Stomach smooth muscle (tissue), 2 donors: ENCODE results near the gene SMIM20.
"Not testable (repeated sequence)": the region's sequence is repeated elsewhere in the genome, so short reads cannot be mapped to it uniquely, and the experiment has no call there.

Experiments used
- H3K27ac ChIP-seq: one replicate; pipeline ENCODE4 v1.7.0; 2013; ENCODE audit warnings: mild to moderate bottlenecking, low read length, inconsistent platforms
- H3K27me3 ChIP-seq, 2 donors: one replicate each; pipeline ENCODE4 v1.7.0; 2013; ENCODE audit warnings: low read length in 2 of 2; ENCODE audit not compliant: insufficient read depth in 2 of 2, control insufficient read depth in 1 of 2
- H3K36me3 ChIP-seq, 2 donors: one replicate each; pipeline ENCODE4 v1.7.0; 2013; ENCODE audit warnings: low read length in 2 of 2; ENCODE audit not compliant: control insufficient read depth in 2 of 2, insufficient read depth in 2 of 2
- H3K4me1 ChIP-seq: one replicate; pipeline ENCODE4 v1.7.0; 2013; ENCODE audit warnings: low read length; ENCODE audit not compliant: control insufficient read depth, insufficient read depth
- H3K4me3 ChIP-seq, 2 donors: one replicate each; pipeline ENCODE4 v1.7.0; 2013; ENCODE audit warnings: low read length in 2 of 2
- H3K9ac ChIP-seq, 2 donors: one replicate each; pipeline ENCODE4 v1.7.0; 2013; ENCODE audit warnings: low read length in 2 of 2, mild to moderate bottlenecking in 1 of 2
- H3K9me3 ChIP-seq, 2 donors: one replicate each; pipeline ENCODE4 v1.7.0; 2013; ENCODE audit warnings: low read length in 2 of 2; ENCODE audit not compliant: control insufficient read depth in 2 of 2
- donor health status: healthy.
- donor health status: Pancreatic carcinoma.

Gene SMIM20

GRCh38 chr4:25892796-25893195, 21.2 kb upstream of the SMIM20 start:
- H3K36me3 ChIP-seq: no peaks in the 10 kb centered on the region
- H3K4me1 ChIP-seq: no peaks in the 10 kb centered on the region
- H3K9ac ChIP-seq: no peak overlapping the region
- H3K27me3 ChIP-seq: no peaks in the 10 kb centered on the region
- H3K9me3 ChIP-seq: no peaks in the 10 kb centered on the region
- no peak overlapping the region for H3K27ac ChIP-seq
- no peak overlapping the region for H3K4me3 ChIP-seq

- H3K9me3 ChIP-seq: no peaks in the 10 kb centered on the region
- H3K4me1 ChIP-seq: no peaks in the 10 kb centered on the region
- no peak overlapping the region for H3K27ac ChIP-seq
Measured at GRCh38 chr4:25896776-25897539, 17.1 kb upstream of the SMIM20 start.

GRCh38 chr4:25900310-25900709, 13.7 kb upstream of the SMIM20 start:
- Histone ChIP-seq H3K27ac (no peak overlapping the region), H3K4me3 (no peak overlapping the region), H3K9me3 (no peaks in the 10 kb centered on the region), H3K4me1 (no peaks in the 10 kb centered on the region), H3K9ac (no peak overlapping the region), H3K36me3 (no peaks in the 10 kb centered on the region), H3K27me3 (no peaks in the 10 kb centered on the region)

More at GRCh38 chr4:25896776-25897539, 17.1 kb upstream of the SMIM20 start:
- H3K36me3 ChIP-seq: no peaks in the 10 kb centered on the region
- no peaks in the 10 kb centered on the region for H3K27me3 ChIP-seq
- H3K4me3 ChIP-seq: no peak overlapping the region
- no peak overlapping the region for H3K9ac ChIP-seq

- H3K4me3 ChIP-seq: no peak overlapping the region
- H3K36me3 ChIP-seq: no peaks in the 10 kb centered on the region
- H3K9ac ChIP-seq: no peak overlapping the region
- no peaks in the 10 kb centered on the region for H3K4me1 ChIP-seq
- H3K9me3 ChIP-seq: no peaks in the 10 kb centered on the region
- no peaks in the 10 kb centered on the region for H3K27me3 ChIP-seq
- H3K27ac ChIP-seq: no peak overlapping the region
Measured at GRCh38 chr4:25901030-25901430, 13.0 kb upstream of the SMIM20 start.

- Histone ChIP-seq H3K9ac (no peak overlapping the region), H3K27me3 (no peaks in the 10 kb centered on the region), H3K27ac (no peak overlapping the region), H3K4me3 (no peak overlapping the region), H3K4me1 (no peaks in the 10 kb centered on the region), H3K9me3 (no peaks in the 10 kb centered on the region), H3K36me3 (no peaks in the 10 kb centered on the region)
Measured at GRCh38 chr4:25903900-25904747, 9.9 kb upstream of the SMIM20 start.

- Histone ChIP-seq H3K27me3 (no peaks in the 10 kb centered on the region), H3K36me3 (no peaks in the 10 kb centered on the region), H3K4me3 (no peak overlapping the region), H3K9me3 (no peaks in the 10 kb centered on the region), H3K4me1 (no peaks in the 10 kb centered on the region), H3K9ac (no peak overlapping the region), H3K27ac (no peak overlapping the region)
Measured at GRCh38 chr4:25904748-25905082, 9.3 kb upstream of the SMIM20 start.

- H3K9me3 ChIP-seq: no peaks in the 10 kb centered on the region
- H3K27ac ChIP-seq: no peak overlapping the region
- no peaks in the 10 kb centered on the region for H3K4me1 ChIP-seq
- H3K4me3 ChIP-seq: no peak overlapping the region
- no peaks in the 10 kb centered on the region for H3K36me3 ChIP-seq
- no peaks in the 10 kb centered on the region for H3K27me3 ChIP-seq
- H3K9ac ChIP-seq: no peak overlapping the region
Measured at GRCh38 chr4:25905371-25905770, 8.6 kb upstream of the SMIM20 start.

GRCh38 chr4:25906113-25906512, 7.9 kb upstream of the SMIM20 start:
- not testable (repeated sequence) for H3K9me3 ChIP-seq, H3K9ac ChIP-seq, H3K4me1 ChIP-seq, H3K36me3 ChIP-seq, H3K27me3 ChIP-seq, H3K27ac ChIP-seq, H3K4me3 ChIP-seq

GRCh38 chr4:25908491-25908901, 5.5 kb upstream of the SMIM20 start:
- Histone ChIP-seq H3K4me3 (no peak overlapping the region), H3K27me3 (no peaks in the 10 kb centered on the region), H3K9me3 (no peaks in the 10 kb centered on the region), H3K27ac (no peak overlapping the region), H3K4me1 (peaks cover 9% of the 10 kb centered on the region), H3K36me3 (no peaks in the 10 kb centered on the region), H3K9ac (no peak overlapping the region)

- Histone ChIP-seq H3K9me3 (no peaks in the 10 kb centered on the region), H3K36me3 (no peaks in the 10 kb centered on the region), H3K27ac (no peak overlapping the region), H3K9ac (no peak overlapping the region), H3K4me1 (peaks cover 24% of the 10 kb centered on the region), H3K4me3 (no peak overlapping the region), H3K27me3 (no peaks in the 10 kb centered on the region)
Measured at GRCh38 chr4:25911356-25911755, 2.7 kb upstream of the SMIM20 start.
